NB4 (cell line): ENCODE measurements around the gene KAT7.

Experiments used
- CTCF ChIP-seq: IDR thresholded peaks from one replicate; pipeline ENCODE4 v1.5.1; 2012; ENCODE audit warnings: low read depth, low read length
- MYC ChIP-seq: IDR thresholded peaks from 2 replicates; pipeline ENCODE4 v1.6.1; 2011; ENCODE audit warnings: low read depth, low read length
- POLR2A ChIP-seq: IDR thresholded peaks from 2 replicates; pipeline ENCODE4 v1.6.1; 2011; ENCODE audit warnings: mild to moderate bottlenecking; ENCODE audit not compliant: insufficient read length; ENCODE audit errors: extremely low read depth

- TF ChIP-seq CTCF (no peak), POLR2A (no peak), MYC (no peak)
Observed at GRCh38 chr17:49789243-49789578, 730 bp downstream of the KAT7 start.
